HepG2 (cell line): Measurements from ENCODE around the gene SREBF1. TPM values are rescaled to one million over a fixed set of nuclear protein-coding genes. Genes with fewer than 3 reads are reported as not detected.

Experiments
- ADNP ChIP-seq: sonication (generic); formaldehyde crosslinking; IDR thresholded peaks from 2 replicates; pipeline ENCODE4 v1.4.0; 2020; ENCODE audit warnings: missing genetic modification reagents
- AHR ChIP-seq: IDR thresholded peaks from 2 replicates; pipeline ENCODE4 v1.6.1; 2018; ENCODE audit warnings: missing genetic modification reagents, missing compliant biosample characterization
- HNF4G ChIP-seq, 2 experiments: sonication (generic) in 1 of 2; formaldehyde crosslinking in 1 of 2; IDR thresholded peaks; 2 replicates each; pipeline versions ENCODE4 v1.4.0 to v1.6.1; 2011 to 2020; ENCODE audit warnings: borderline replicate concordance in 2 of 2, low read depth in 2 of 2, mild to moderate bottlenecking in 2 of 2, low read length in 1 of 2, missing genetic modification reagents in 1 of 2, moderate library complexity in 1 of 2
- NCOA2 ChIP-seq: sonication (generic); formaldehyde crosslinking; IDR thresholded peaks from 2 replicates; pipeline ENCODE4 v1.8.0; 2022; ENCODE audit warnings: inconsistent platforms
- RAD51 ChIP-seq: fragments of 450-650 bp; IDR thresholded peaks from 2 replicates; pipeline ENCODE4 v1.6.1; 2016; ENCODE audit warnings: borderline replicate concordance
- TFDP2 ChIP-seq: sonication (generic); formaldehyde crosslinking; IDR thresholded peaks from 2 replicates; pipeline ENCODE4 v1.4.0; 2020; ENCODE audit warnings: missing genetic modification reagents
- ZBTB1 ChIP-seq: sonication (generic); formaldehyde crosslinking; IDR thresholded peaks from 2 replicates; pipeline ENCODE4 v1.4.0; 2020; ENCODE audit warnings: missing genetic modification reagents, borderline replicate concordance
- ZC3H13 ChIP-seq: sonication (generic); formaldehyde crosslinking; IDR thresholded peaks from 2 replicates; pipeline ENCODE4 v1.8.1; 2023; ENCODE audit warnings: mild to moderate bottlenecking, missing genetic modification reagents, moderate library complexity
- ZNF101 ChIP-seq: sonication (generic); formaldehyde crosslinking; IDR thresholded peaks from 2 replicates; pipeline ENCODE4 v1.4.0; 2020; ENCODE audit warnings: mild to moderate bottlenecking, low read depth, missing genetic modification reagents, borderline replicate concordance
- ZNF547 ChIP-seq: sonication (generic); formaldehyde crosslinking; IDR thresholded peaks from 2 replicates; pipeline ENCODE4 v1.5.1; 2020; ENCODE audit warnings: mild to moderate bottlenecking, missing genetic modification reagents
- ZNF563 ChIP-seq: sonication (generic); formaldehyde crosslinking; IDR thresholded peaks from 2 replicates; pipeline ENCODE4 v1.8.0; 2022; ENCODE audit warnings: mild to moderate bottlenecking, moderate library complexity, missing genetic modification reagents
- ZNF644 ChIP-seq: IDR thresholded peaks from 2 replicates; pipeline ENCODE4 v1.6.1; 2016; ENCODE audit warnings: low read depth
- polyA plus RNA-seq, 8 experiments: library from polyadenylated mRNA; depleted of rRNA in 3 of 8; stranded (reverse) in 7 of 8; unstranded in 1 of 8; fragments of >200 nt; fragmentation: Illumina TruSeq in 4 of 8; extraction: Trizol in 4 of 8; gene quantifications; 2 replicates each; pipeline versions ENCODE4 v1.2.1 to v1.2.3, GENCODE V29; 2011 to 2016; ENCODE audit warnings: low read depth in 4 of 8, missing spikeins in 1 of 8, mixed read lengths in 1 of 8; ENCODE audit not compliant: insufficient read depth in 1 of 8
- total RNA-seq, 5 experiments: library from RNA; depleted of rRNA; stranded (reverse); fragments of >200 nt; fragmentation: Illumina TruSeq; extraction: Trizol; gene quantifications; 2 replicates each; pipeline ENCODE4 v1.2.3, GENCODE V29; 2016; ENCODE audit warnings: low read depth in 1 of 5
- TF ChIP-seq, protein P1 (sequence below), 2 experiments: sonication (generic) in 1 of 2; formaldehyde crosslinking in 1 of 2; IDR thresholded peaks; 2 replicates each; pipeline versions ENCODE4 v1.6.1 to v1.9.0; 2014 to 2022; ENCODE audit warnings: antibody characterized with exemption in 1 of 2, borderline replicate concordance in 1 of 2, inconsistent platforms in 1 of 2, low read depth in 1 of 2, missing genetic modification reagents in 1 of 2
- TF ChIP-seq, protein P2 (sequence below): sonication (generic); formaldehyde crosslinking; IDR thresholded peaks from 2 replicates; pipeline ENCODE4 v1.5.1; 2020; ENCODE audit warnings: mild to moderate bottlenecking, missing genetic modification reagents, moderate library complexity
- TF ChIP-seq, protein P3 (sequence below): sonication (generic); formaldehyde crosslinking; IDR thresholded peaks from 2 replicates; pipeline ENCODE4 v1.5.0; 2020; ENCODE audit warnings: missing genetic modification reagents

SREBF1 gene
- total and polyA plus RNA-seq, 2 of the 13 experiments (the other 11 are each of a cell fraction or from before 2014, with no cell fraction given) = 34.3 to 38.0 TPM

DNA sequence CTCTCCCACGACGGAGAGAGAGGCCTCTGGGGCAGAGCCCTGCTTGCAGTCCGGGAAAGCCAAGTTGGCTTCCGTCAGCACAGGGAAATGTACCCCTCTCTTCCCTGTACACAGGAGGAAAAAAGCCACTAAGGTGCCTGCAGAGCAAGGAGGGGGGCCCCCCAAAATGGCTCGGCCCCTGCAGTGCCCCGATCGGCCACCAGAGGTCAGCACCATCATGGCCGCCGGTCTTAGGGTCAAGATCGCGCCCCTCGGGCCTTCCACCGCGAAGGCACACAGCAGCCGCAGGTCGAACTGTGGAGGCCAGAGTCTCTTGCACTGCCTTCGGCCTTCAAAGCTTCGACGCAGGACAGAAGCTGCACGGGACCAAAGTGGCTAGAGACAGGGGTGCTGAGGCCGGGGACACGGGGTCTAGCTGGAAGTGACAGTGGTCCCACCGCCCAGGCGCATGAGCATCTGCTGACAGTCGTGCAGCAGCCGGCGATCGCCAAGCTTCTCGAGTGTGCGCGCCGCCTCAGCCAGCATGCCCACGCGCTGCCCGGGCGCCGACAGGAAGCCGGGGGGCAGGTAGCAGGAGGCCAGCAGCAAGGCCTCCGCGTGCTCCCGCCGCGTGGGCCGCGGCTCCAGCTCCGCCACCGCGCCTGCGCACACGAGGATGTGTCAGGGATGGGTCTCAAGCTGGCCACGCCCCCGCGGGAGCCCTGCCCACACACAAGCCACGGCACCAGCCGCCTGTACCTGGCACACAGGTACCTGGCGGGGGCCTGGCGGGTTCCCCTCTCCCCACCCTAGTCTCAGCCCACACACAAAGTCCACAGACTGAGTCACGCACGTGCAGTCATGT, 24.4 kb downstream of the SREBF1 start (continued):
- TF ChIP-seq, protein P1, sequence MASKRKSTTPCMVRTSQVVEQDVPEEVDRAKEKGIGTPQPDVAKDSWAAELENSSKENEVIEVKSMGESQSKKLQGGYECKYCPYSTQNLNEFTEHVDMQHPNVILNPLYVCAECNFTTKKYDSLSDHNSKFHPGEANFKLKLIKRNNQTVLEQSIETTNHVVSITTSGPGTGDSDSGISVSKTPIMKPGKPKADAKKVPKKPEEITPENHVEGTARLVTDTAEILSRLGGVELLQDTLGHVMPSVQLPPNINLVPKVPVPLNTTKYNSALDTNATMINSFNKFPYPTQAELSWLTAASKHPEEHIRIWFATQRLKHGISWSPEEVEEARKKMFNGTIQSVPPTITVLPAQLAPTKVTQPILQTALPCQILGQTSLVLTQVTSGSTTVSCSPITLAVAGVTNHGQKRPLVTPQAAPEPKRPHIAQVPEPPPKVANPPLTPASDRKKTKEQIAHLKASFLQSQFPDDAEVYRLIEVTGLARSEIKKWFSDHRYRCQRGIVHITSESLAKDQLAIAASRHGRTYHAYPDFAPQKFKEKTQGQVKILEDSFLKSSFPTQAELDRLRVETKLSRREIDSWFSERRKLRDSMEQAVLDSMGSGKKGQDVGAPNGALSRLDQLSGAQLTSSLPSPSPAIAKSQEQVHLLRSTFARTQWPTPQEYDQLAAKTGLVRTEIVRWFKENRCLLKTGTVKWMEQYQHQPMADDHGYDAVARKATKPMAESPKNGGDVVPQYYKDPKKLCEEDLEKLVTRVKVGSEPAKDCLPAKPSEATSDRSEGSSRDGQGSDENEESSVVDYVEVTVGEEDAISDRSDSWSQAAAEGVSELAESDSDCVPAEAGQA (IDR thresholded peaks at IDR 0.05; ENCODE audit: low read depth) = no peak
- TF ChIP-seq, protein P1 (CRISPR knock-in tag; IDR thresholded peaks at IDR 0.05; ENCODE audit: borderline replicate concordance) = no peak
- TF ChIP-seq ZNF563 (CRISPR knock-in tag) = peak; percentile 58; the same call in 1 of the 2 replicates
- no peak for TF ChIP-seq ZBTB1 (CRISPR knock-in tag)
- 0 out of 2 replicates have a peak, but pooled peaks have one; percentile 55 for TF ChIP-seq AHR (CRISPR knock-in tag)
- TF ChIP-seq HNF4G (IDR thresholded peaks at IDR 0.05; ENCODE audit: borderline replicate concordance, low read depth, low read length) = no peak
- TF ChIP-seq HNF4G (CRISPR knock-in tag; IDR thresholded peaks at IDR 0.05; ENCODE audit: borderline replicate concordance, low read depth) = no peak; the same call in 1 of the 2 replicates
- TF ChIP-seq, protein P2, sequence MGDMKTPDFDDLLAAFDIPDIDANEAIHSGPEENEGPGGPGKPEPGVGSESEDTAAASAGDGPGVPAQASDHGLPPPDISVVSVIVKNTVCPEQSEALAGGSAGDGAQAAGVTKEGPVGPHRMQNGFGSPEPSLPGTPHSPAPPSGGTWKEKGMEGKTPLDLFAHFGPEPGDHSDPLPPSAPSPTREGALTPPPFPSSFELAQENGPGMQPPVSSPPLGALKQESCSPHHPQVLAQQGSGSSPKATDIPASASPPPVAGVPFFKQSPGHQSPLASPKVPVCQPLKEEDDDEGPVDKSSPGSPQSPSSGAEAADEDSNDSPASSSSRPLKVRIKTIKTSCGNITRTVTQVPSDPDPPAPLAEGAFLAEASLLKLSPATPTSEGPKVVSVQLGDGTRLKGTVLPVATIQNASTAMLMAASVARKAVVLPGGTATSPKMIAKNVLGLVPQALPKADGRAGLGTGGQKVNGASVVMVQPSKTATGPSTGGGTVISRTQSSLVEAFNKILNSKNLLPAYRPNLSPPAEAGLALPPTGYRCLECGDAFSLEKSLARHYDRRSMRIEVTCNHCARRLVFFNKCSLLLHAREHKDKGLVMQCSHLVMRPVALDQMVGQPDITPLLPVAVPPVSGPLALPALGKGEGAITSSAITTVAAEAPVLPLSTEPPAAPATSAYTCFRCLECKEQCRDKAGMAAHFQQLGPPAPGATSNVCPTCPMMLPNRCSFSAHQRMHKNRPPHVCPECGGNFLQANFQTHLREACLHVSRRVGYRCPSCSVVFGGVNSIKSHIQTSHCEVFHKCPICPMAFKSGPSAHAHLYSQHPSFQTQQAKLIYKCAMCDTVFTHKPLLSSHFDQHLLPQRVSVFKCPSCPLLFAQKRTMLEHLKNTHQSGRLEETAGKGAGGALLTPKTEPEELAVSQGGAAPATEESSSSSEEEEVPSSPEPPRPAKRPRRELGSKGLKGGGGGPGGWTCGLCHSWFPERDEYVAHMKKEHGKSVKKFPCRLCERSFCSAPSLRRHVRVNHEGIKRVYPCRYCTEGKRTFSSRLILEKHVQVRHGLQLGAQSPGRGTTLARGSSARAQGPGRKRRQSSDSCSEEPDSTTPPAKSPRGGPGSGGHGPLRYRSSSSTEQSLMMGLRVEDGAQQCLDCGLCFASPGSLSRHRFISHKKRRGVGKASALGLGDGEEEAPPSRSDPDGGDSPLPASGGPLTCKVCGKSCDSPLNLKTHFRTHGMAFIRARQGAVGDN (CRISPR knock-in tag) = peak; percentile 89
- TF ChIP-seq ZNF547 = 0 out of 2 replicates have a peak, but pooled peaks have one; percentile 9
- 0 out of 2 replicates have a peak, but pooled peaks have one; percentile 17 for TF ChIP-seq TFDP2
- TF ChIP-seq ZNF101 (CRISPR knock-in tag) = no peak
- no peak for TF ChIP-seq RAD51
- TF ChIP-seq, protein P3, sequence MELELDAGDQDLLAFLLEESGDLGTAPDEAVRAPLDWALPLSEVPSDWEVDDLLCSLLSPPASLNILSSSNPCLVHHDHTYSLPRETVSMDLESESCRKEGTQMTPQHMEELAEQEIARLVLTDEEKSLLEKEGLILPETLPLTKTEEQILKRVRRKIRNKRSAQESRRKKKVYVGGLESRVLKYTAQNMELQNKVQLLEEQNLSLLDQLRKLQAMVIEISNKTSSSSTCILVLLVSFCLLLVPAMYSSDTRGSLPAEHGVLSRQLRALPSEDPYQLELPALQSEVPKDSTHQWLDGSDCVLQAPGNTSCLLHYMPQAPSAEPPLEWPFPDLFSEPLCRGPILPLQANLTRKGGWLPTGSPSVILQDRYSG (CRISPR knock-in tag) = 0 out of 2 replicates have a peak, but pooled peaks have one; percentile 54
- TF ChIP-seq ZC3H13 = peak; percentile 70
- no peak for TF ChIP-seq NCOA2 (CRISPR knock-in tag)
- no peak for TF ChIP-seq ADNP (CRISPR knock-in tag)
- no peak for TF ChIP-seq ZNF644 (CRISPR knock-in tag)
